ENCODE data around the gene PGM1.

DNA sequence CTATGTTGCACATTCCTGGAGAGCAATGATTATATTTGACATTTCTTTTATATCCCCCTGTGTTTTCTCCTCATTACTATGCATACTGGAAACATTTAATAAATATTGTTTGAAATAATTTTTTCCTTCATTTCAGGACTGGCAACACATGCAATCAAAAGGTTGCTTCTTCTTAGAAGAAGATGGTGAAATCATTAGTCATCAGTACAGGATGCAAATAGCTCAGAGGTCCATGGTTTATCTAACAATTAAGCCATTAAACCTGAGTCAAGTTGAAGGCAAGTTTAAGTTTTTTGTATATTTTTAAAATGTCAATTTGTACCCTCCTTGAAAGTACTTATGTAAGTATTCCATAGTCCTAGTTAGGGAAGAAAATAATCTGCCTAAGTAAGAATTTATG is 47.4 kb upstream of the PGM1 start:
- TF ChIP-seq FOXP1 (CRISPR knock-in tag; IDR thresholded peaks at IDR 0.05; ENCODE audit: borderline replicate concordance) = no peak
- no peak for TF ChIP-seq CREM (CRISPR knock-in tag; IDR thresholded peaks at IDR 0.05)
- TF ChIP-seq, protein P1, sequence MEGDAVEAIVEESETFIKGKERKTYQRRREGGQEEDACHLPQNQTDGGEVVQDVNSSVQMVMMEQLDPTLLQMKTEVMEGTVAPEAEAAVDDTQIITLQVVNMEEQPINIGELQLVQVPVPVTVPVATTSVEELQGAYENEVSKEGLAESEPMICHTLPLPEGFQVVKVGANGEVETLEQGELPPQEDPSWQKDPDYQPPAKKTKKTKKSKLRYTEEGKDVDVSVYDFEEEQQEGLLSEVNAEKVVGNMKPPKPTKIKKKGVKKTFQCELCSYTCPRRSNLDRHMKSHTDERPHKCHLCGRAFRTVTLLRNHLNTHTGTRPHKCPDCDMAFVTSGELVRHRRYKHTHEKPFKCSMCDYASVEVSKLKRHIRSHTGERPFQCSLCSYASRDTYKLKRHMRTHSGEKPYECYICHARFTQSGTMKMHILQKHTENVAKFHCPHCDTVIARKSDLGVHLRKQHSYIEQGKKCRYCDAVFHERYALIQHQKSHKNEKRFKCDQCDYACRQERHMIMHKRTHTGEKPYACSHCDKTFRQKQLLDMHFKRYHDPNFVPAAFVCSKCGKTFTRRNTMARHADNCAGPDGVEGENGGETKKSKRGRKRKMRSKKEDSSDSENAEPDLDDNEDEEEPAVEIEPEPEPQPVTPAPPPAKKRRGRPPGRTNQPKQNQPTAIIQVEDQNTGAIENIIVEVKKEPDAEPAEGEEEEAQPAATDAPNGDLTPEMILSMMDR (IDR thresholded peaks at IDR 0.05) = no peak
- no peak for TF ChIP-seq NR1H2 (CRISPR knock-in tag; IDR thresholded peaks at IDR 0.05)
- TF ChIP-seq, protein P2, sequence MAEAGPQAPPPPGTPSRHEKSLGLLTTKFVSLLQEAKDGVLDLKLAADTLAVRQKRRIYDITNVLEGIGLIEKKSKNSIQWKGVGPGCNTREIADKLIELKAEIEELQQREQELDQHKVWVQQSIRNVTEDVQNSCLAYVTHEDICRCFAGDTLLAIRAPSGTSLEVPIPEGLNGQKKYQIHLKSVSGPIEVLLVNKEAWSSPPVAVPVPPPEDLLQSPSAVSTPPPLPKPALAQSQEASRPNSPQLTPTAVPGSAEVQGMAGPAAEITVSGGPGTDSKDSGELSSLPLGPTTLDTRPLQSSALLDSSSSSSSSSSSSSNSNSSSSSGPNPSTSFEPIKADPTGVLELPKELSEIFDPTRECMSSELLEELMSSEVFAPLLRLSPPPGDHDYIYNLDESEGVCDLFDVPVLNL (CRISPR knock-in tag; IDR thresholded peaks at IDR 0.05; ENCODE audit: borderline replicate concordance, low read depth) = no peak
- no peak for TF ChIP-seq ZNF396 (CRISPR knock-in tag; IDR thresholded peaks at IDR 0.05; ENCODE audit: borderline replicate concordance)
- TF ChIP-seq, protein P3, sequence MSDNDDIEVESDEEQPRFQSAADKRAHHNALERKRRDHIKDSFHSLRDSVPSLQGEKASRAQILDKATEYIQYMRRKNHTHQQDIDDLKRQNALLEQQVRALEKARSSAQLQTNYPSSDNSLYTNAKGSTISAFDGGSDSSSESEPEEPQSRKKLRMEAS (CRISPR knock-in tag; IDR thresholded peaks at IDR 0.05) = no peak
- TF ChIP-seq, protein P4, sequence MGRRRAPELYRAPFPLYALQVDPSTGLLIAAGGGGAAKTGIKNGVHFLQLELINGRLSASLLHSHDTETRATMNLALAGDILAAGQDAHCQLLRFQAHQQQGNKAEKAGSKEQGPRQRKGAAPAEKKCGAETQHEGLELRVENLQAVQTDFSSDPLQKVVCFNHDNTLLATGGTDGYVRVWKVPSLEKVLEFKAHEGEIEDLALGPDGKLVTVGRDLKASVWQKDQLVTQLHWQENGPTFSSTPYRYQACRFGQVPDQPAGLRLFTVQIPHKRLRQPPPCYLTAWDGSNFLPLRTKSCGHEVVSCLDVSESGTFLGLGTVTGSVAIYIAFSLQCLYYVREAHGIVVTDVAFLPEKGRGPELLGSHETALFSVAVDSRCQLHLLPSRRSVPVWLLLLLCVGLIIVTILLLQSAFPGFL (CRISPR knock-in tag; IDR thresholded peaks at IDR 0.05; ENCODE audit: borderline replicate concordance) = no peak
- no peak for TF ChIP-seq TEAD4 (CRISPR knock-in tag; IDR thresholded peaks at IDR 0.05)
- TF ChIP-seq, protein P5, sequence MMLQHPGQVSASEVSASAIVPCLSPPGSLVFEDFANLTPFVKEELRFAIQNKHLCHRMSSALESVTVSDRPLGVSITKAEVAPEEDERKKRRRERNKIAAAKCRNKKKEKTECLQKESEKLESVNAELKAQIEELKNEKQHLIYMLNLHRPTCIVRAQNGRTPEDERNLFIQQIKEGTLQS (CRISPR knock-in tag; conservative IDR thresholded peaks at IDR 0.05) = no peak
- TF ChIP-seq ZNF416 (CRISPR knock-in tag; IDR thresholded peaks at IDR 0.05) = no peak
- no peak for TF ChIP-seq TP53 (CRISPR knock-in tag; IDR thresholded peaks at IDR 0.05)

Data from WTC11 (cell line).